OCI-LY7 (cell line): ENCODE results near the gene CLEC18A.
"Not testable (repeated sequence)": the region's sequence is repeated elsewhere in the genome, so short reads cannot be mapped to it uniquely, and the experiment has no call there.

Source experiments
- CTCF ChIP-seq: fragments of 200-600 bp; sonication (generic); conservative IDR thresholded peaks from 2 replicates; pipeline ENCODE4 v1.5.1; 2014; ENCODE audit warnings: mild to moderate bottlenecking, antibody characterized with exemption, low read length, moderate library complexity, mixed read lengths
- EZH2phosphoT487 ChIP-seq: fragments of 200-600 bp; sonication (generic); IDR thresholded peaks from 2 replicates; pipeline ENCODE4 v1.6.1; 2018; ENCODE audit warnings: low read depth, borderline replicate concordance, mild to moderate bottlenecking, mixed run types, antibody characterized with exemption, low read length, moderate library complexity, mixed read lengths

- TF ChIP-seq CTCF, EZH2phosphoT487: not testable (repeated sequence)
These were observed at the start of gene CLEC18A for GRCh38 chr16:69951017-69951671.
